Measurements from ENCODE around the gene CPVL. TPM values are rescaled to one million over a fixed set of nuclear protein-coding genes. Genes with fewer than 3 reads are reported as not detected.

Gene CPVL
- total and polyA plus RNA-seq, 2 of the 4 experiments (the other 2 are of a cell fraction), result not detected

GRCh38 chr7:28976022-28976421 lies 170.3 kb downstream of the CPVL start:
- TF ChIP-seq CHD1 (IDR thresholded peaks at IDR 0.05; ENCODE audit: low read depth, low read length) (no peak), MAFK (IDR thresholded peaks at IDR 0.05; ENCODE audit: low read depth, low read length) (no peak), MXI1 (IDR thresholded peaks at IDR 0.05; ENCODE audit: borderline replicate concordance, low read depth, low read length) (no peak), FOS (IDR thresholded peaks at IDR 0.05; ENCODE audit: low read depth, low read length) (no peak)
- H3K56ac ChIP-seq (ENCODE audit: extremely low read depth, insufficient read depth, low read length), result no peak overlapping the region
- no peak overlapping the region for H2AK9ac ChIP-seq (replicated peaks; ENCODE audit: low read depth, low read length, poor library complexity)
- in situ Hi-C loops (cut with MboI; ENCODE audit: low sequenced_read_pairs) (no loop called here), intact Hi-C loops (cut with micrococcal nuclease) (no loop called here), dilution Hi-C loops (cut with HindIII; ENCODE audit: low sequenced_read_pairs, unreplicated experiment) (no loop called here)
- no peak overlapping the region for H4K5ac ChIP-seq (ENCODE audit: low read depth, low read length)
- H3K9me3 ChIP-seq (ENCODE audit: control insufficient read depth, insufficient read depth, low read length), result 0 out of 2 replicates have a peak, but pooled peaks cover 4% of the 10 kb centered on the region
- ChIA-PET CTCF (no interaction called here), POLR2A (ENCODE audit: unreplicated experiment) (no interaction called here)
- ATAC-seq (ENCODE audit: low read depth) (no peak), DNase-seq (no peak)
- BruUV-seq (replicated peaks), result no TSS peak
- no peak overlapping the region for H4K8ac ChIP-seq (ENCODE audit: low read depth in 2 of 2, low read length in 2 of 2)
- H3K4me3 ChIP-seq (ENCODE audit: insufficient read depth, low read depth, low read length), result no peak overlapping the region
- H3K36me3 ChIP-seq (ENCODE audit: control insufficient read depth, insufficient read depth, low read length), result no peaks in the 10 kb centered on the region
- no peak overlapping the region for H2AFZ ChIP-seq (replicated peaks; ENCODE audit: low read length, poor library complexity)
- H2BK5ac ChIP-seq (ENCODE audit: low read depth, low read length, poor library complexity, severe bottlenecking), result no peak overlapping the region
- no peak overlapping the region for H3K14ac ChIP-seq (replicated peaks; ENCODE audit: low read depth, low read length)
- H3K23ac ChIP-seq (ENCODE audit: low read depth, low read length), result no peak overlapping the region
- H3K27me3 ChIP-seq (ENCODE audit: control insufficient read depth, insufficient read depth, low read length), result peaks cover 1% of the 10 kb centered on the region; the same call in 1 of the 2 replicates
- no peak overlapping the region for H3K27ac ChIP-seq (ENCODE audit: insufficient read depth, low read length)
- H3K9ac ChIP-seq (ENCODE audit: low read depth, low read length), result no peak overlapping the region
- no peaks in the 10 kb centered on the region for H4K20me1 ChIP-seq (ENCODE audit: insufficient read depth, low read length)
- no peak overlapping the region for H2AK5ac ChIP-seq (ENCODE audit: low read depth, low read length)
- H2BK120ac ChIP-seq (ENCODE audit: low read depth, low read length), result no peak overlapping the region
- no peaks in the 10 kb centered on the region for H3K9me1 ChIP-seq (ENCODE audit: insufficient read depth, low read length)
- H2BK15ac ChIP-seq (ENCODE audit: low read depth, low read length), result no peak overlapping the region
- H3K79me1 ChIP-seq (ENCODE audit: low read depth in 1 of 2, low read length in 2 of 2), result no peaks in the 10 kb centered on the region
- H3K18ac ChIP-seq (ENCODE audit: low read depth, low read length), result no peak overlapping the region
- no peak overlapping the region for H4K91ac ChIP-seq (ENCODE audit: insufficient read depth, low read depth, low read length)
- no peak overlapping the region for H3K4me2 ChIP-seq (ENCODE audit: low read depth, low read length)
- no peaks in the 10 kb centered on the region for H3K4me1 ChIP-seq (ENCODE audit: control insufficient read depth, insufficient read depth, low read length)
- H2BK20ac ChIP-seq (ENCODE audit: low read depth, low read length), result no peak overlapping the region
- WGBS, 2 experiments (ENCODE audit: extremely low coverage in 2 of 2, insufficient read length in 1 of 2), result no CpG with 5 or more reads among the region's 3 CpGs
- H3K4ac ChIP-seq (ENCODE audit: low read depth, low read length), result no peak overlapping the region

All from IMR-90 (cell line).